GM18861 (cell line): ENCODE measurements around the gene CPN2.

ENCODE experiments used
- ATAC-seq: cut with Tn5 transposase; IDR thresholded peaks from one replicate; pipeline ENCODE4 v1.9.1; 2021; ENCODE audit not compliant: unreplicated experiment

Gene CPN2

GRCh38 chr3:194382196-194382891, 31.2 kb upstream of the CPN2 start:
- no peak for ATAC-seq

GRCh38 chr3:194381460-194381875, 30.3 kb upstream of the CPN2 start:
- no peak for ATAC-seq

- ATAC-seq, result no peak
Measured at GRCh38 chr3:194380326-194380725, 29.2 kb upstream of the CPN2 start.

- ATAC-seq, result no peak
Measured at GRCh38 chr3:194379651-194380050, 28.5 kb upstream of the CPN2 start.

GRCh38 chr3:194379231-194379630, 28.1 kb upstream of the CPN2 start:
- no peak for ATAC-seq

GRCh38 chr3:194377708-194378107, 26.6 kb upstream of the CPN2 start:
- ATAC-seq, result no peak

- ATAC-seq, result no peak
Measured at GRCh38 chr3:194376241-194376560, 25.1 kb upstream of the CPN2 start.

GRCh38 chr3:194375473-194376240, 24.5 kb upstream of the CPN2 start:
- no peak for ATAC-seq

- no peak for ATAC-seq
Measured at GRCh38 chr3:194374935-194375334, 23.8 kb upstream of the CPN2 start.

- no peak for ATAC-seq
Measured at GRCh38 chr3:194373899-194374298, 22.8 kb upstream of the CPN2 start.

GRCh38 chr3:194373028-194373427, 21.9 kb upstream of the CPN2 start:
- ATAC-seq, result no peak

- no peak for ATAC-seq
Measured at GRCh38 chr3:194370753-194371152, 19.6 kb upstream of the CPN2 start.

- ATAC-seq, result no peak
Measured at GRCh38 chr3:194369522-194370279, 18.6 kb upstream of the CPN2 start, which contains the start of gene LRRC15. Gene LRRC15, minus strand, starts transcription at chr3:194369743. Its CDS starts 8,700 bp downstream, at chr3:194361043.

GRCh38 chr3:194368918-194369317, 17.8 kb upstream of the CPN2 start:
- ATAC-seq, result no peak

GRCh38 chr3:194367992-194368841, 17.1 kb upstream of the CPN2 start:
- ATAC-seq, result no peak

GRCh38 chr3:194365978-194366490, 14.9 kb upstream of the CPN2 start:
- no peak for ATAC-seq

GRCh38 chr3:194365526-194365925, 14.4 kb upstream of the CPN2 start:
- no peak for ATAC-seq

- no peak for ATAC-seq
Measured at GRCh38 chr3:194364652-194365434, 13.7 kb upstream of the CPN2 start.

GRCh38 chr3:194364314-194364651, 13.2 kb upstream of the CPN2 start:
- ATAC-seq, result no peak

- ATAC-seq, result no peak
Measured at GRCh38 chr3:194360568-194360967, 9.4 kb upstream of the CPN2 start.
